Stimulated activated CD4-positive, alpha-beta T cell treated with anti-CD3 and anti-CD28 coated beads, Interleukin-2, amount 100 ng/mL, for 4 hours (primary cell): ENCODE data around the gene PORCN.

Source experiments
- DNase-seq: peaks from one replicate; pipeline ENCODE4 v3.0.0-alpha.2; 2020; ENCODE audit warnings: low read depth

Gene PORCN

GRCh38 chrX:48476919-48477318, 31.9 kb upstream of the PORCN start:
- DNase-seq: no peak

- no peak for DNase-seq
Observed at GRCh38 chrX:48477960-48478755, 30.6 kb upstream of the PORCN start.

GRCh38 chrX:48478806-48479205, 30.0 kb upstream of the PORCN start:
- DNase-seq: no peak

- no peak for DNase-seq
Observed at GRCh38 chrX:48480142-48480541, 28.6 kb upstream of the PORCN start.

GRCh38 chrX:48480583-48480982, 28.2 kb upstream of the PORCN start:
- no peak for DNase-seq

GRCh38 chrX:48482526-48482925, 26.3 kb upstream of the PORCN start:
- no peak for DNase-seq

- no peak for DNase-seq
Observed at GRCh38 chrX:48487362-48487798, 21.4 kb upstream of the PORCN start.

GRCh38 chrX:48488034-48488433, 20.8 kb upstream of the PORCN start:
- DNase-seq: no peak

GRCh38 chrX:48489296-48489695, 19.5 kb upstream of the PORCN start:
- DNase-seq: no peak

GRCh38 chrX:48489892-48490291, 18.9 kb upstream of the PORCN start:
- DNase-seq: no peak

GRCh38 chrX:48490661-48491060, 18.1 kb upstream of the PORCN start:
- DNase-seq: no peak

GRCh38 chrX:48491809-48492208, 17.0 kb upstream of the PORCN start:
- DNase-seq: no peak

- DNase-seq: no peak
Observed at GRCh38 chrX:48492293-48492910, 16.4 kb upstream of the PORCN start.

GRCh38 chrX:48493890-48494364, 14.9 kb upstream of the PORCN start:
- no peak for DNase-seq

GRCh38 chrX:48496660-48497059, 12.1 kb upstream of the PORCN start:
- DNase-seq: no peak

GRCh38 chrX:48497871-48498270, 10.9 kb upstream of the PORCN start:
- no peak for DNase-seq

GRCh38 chrX:48498374-48498809, 10.4 kb upstream of the PORCN start:
- DNase-seq: no peak

GRCh38 chrX:48504261-48504660, 4.5 kb upstream of the PORCN start:
- DNase-seq: no peak

- no peak for DNase-seq
Observed at GRCh38 chrX:48505481-48505880, 3.3 kb upstream of the PORCN start.

- DNase-seq: no peak
Observed at GRCh38 chrX:48507246-48507645, 1.5 kb upstream of the PORCN start.

- no peak for DNase-seq
Observed at GRCh38 chrX:48509245-48509590, 426 bp downstream of the PORCN start.

- DNase-seq: no peak
Observed at GRCh38 chrX:48509619-48510018, 827 bp downstream of the PORCN start.

- DNase-seq: no peak
Observed at GRCh38 chrX:48511560-48511959, 2.8 kb downstream of the PORCN start.
